A549 (cell line): Measurements from ENCODE around the gene ST8SIA2.

Source experiments
- CHD2 ChIP-seq: fragments of 150-350 bp; IDR thresholded peaks from 2 replicates; pipeline ENCODE4 v1.6.1; 2014; ENCODE audit warnings: low read length; ENCODE audit not compliant: partially characterized antibody
- ESRRA ChIP-seq: fragments of 150-350 bp; IDR thresholded peaks from 2 replicates; pipeline ENCODE4 v1.6.1; 2014; ENCODE audit warnings: mild to moderate bottlenecking, low read length, borderline replicate concordance
- JUN ChIP-seq, 2 experiments: fragments of >200 bp; sonication (Bioruptor Twin); formaldehyde crosslinking; IDR thresholded peaks; 2 replicates in 1 of 2; 3 replicates in 1 of 2; pipeline ENCODE4 v1.6.1; 2016 to 2017
- JUNB ChIP-seq: fragments of >200 bp; sonication (Bioruptor Twin); formaldehyde crosslinking; IDR thresholded peaks from 2 replicates; pipeline ENCODE4 v1.6.1; 2016
- MAZ ChIP-seq: fragments of 150-350 bp; IDR thresholded peaks from 2 replicates; pipeline ENCODE4 v1.6.1; 2014; ENCODE audit warnings: antibody characterized with exemption, low read depth, low read length, borderline replicate concordance
- MYC ChIP-seq: IDR thresholded peaks from 2 replicates; pipeline ENCODE4 v1.6.1; 2012; ENCODE audit warnings: mild to moderate bottlenecking, inconsistent platforms, low read length, improper control_type of control experiment, borderline replicate concordance
- POLR2A ChIP-seq: IDR thresholded peaks from 2 replicates; pipeline ENCODE4 v1.6.1; 2012; ENCODE audit warnings: mild to moderate bottlenecking, low read length
- SREBF2 ChIP-seq: fragments of 450-650 bp; IDR thresholded peaks from 2 replicates; pipeline ENCODE4 v1.6.1; 2014; ENCODE audit warnings: mild to moderate bottlenecking, moderate library complexity
- TF ChIP-seq, protein P1 (sequence below): fragments of >200 bp; sonication (Bioruptor Twin); formaldehyde crosslinking; IDR thresholded peaks from 3 replicates; pipeline ENCODE4 v1.5.1; 2016
- TF ChIP-seq, protein P2 (sequence below): fragments of 250-450 bp; sonication (Bioruptor Pico); IDR thresholded peaks from 2 replicates; pipeline ENCODE4 v1.5.0; 2021; ENCODE audit warnings: mild to moderate bottlenecking, moderate library complexity, borderline replicate concordance
- TF ChIP-seq, protein P3 (sequence below): fragments of 200-600 bp; sonication (generic); IDR thresholded peaks from 2 replicates; pipeline ENCODE4 v1.6.1; 2016; ENCODE audit warnings: antibody characterized with exemption, mild to moderate bottlenecking, moderate library complexity
- TF ChIP-seq, protein P4 (sequence below): IDR thresholded peaks from 2 replicates; pipeline ENCODE4 v1.6.1; 2012

DNA sequence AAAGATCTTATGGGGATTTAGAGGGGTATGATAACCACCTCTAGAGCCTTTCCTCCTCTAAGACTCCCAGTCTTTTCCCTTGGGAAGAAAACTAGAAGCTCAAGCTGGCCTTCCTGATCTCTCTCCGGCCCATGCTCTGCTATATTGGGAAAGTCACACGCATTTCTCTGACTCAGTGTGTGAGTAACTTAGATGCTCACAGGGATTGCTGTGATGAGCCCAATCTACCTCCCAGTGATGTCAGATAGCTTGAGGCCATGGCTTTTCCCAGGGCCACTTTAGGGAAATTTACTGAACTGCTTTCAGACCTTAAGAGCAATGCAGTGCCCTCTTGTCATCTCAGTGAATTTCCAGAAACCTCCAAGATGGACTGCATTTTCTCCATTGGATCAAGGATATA lies 8.6 kb upstream of the ST8SIA2 start:
- TF ChIP-seq, protein P1, sequence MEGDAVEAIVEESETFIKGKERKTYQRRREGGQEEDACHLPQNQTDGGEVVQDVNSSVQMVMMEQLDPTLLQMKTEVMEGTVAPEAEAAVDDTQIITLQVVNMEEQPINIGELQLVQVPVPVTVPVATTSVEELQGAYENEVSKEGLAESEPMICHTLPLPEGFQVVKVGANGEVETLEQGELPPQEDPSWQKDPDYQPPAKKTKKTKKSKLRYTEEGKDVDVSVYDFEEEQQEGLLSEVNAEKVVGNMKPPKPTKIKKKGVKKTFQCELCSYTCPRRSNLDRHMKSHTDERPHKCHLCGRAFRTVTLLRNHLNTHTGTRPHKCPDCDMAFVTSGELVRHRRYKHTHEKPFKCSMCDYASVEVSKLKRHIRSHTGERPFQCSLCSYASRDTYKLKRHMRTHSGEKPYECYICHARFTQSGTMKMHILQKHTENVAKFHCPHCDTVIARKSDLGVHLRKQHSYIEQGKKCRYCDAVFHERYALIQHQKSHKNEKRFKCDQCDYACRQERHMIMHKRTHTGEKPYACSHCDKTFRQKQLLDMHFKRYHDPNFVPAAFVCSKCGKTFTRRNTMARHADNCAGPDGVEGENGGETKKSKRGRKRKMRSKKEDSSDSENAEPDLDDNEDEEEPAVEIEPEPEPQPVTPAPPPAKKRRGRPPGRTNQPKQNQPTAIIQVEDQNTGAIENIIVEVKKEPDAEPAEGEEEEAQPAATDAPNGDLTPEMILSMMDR, result no peak
- no peak for TF ChIP-seq SREBF2
- TF ChIP-seq, protein P2, sequence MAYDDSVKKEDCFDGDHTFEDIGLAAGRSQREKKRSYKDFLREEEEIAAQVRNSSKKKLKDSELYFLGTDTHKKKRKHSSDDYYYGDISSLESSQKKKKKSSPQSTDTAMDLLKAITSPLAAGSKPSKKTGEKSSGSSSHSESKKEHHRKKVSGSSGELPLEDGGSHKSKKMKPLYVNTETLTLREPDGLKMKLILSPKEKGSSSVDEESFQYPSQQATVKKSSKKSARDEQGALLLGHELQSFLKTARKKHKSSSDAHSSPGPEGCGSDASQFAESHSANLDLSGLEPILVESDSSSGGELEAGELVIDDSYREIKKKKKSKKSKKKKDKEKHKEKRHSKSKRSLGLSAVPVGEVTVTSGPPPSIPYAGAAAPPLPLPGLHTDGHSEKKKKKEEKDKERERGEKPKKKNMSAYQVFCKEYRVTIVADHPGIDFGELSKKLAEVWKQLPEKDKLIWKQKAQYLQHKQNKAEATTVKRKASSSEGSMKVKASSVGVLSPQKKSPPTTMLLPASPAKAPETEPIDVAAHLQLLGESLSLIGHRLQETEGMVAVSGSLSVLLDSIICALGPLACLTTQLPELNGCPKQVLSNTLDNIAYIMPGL (CRISPR knock-in tag), result no peak
- TF ChIP-seq MAZ, result no peak
- no peak for TF ChIP-seq POLR2A
- TF ChIP-seq JUNB, result no peak
- TF ChIP-seq JUN (IDR thresholded peaks at IDR 0.05), result no peak
- TF ChIP-seq CHD2, result no peak
- no peak for TF ChIP-seq ESRRA
- TF ChIP-seq MYC, result no peak
- TF ChIP-seq, protein P3, sequence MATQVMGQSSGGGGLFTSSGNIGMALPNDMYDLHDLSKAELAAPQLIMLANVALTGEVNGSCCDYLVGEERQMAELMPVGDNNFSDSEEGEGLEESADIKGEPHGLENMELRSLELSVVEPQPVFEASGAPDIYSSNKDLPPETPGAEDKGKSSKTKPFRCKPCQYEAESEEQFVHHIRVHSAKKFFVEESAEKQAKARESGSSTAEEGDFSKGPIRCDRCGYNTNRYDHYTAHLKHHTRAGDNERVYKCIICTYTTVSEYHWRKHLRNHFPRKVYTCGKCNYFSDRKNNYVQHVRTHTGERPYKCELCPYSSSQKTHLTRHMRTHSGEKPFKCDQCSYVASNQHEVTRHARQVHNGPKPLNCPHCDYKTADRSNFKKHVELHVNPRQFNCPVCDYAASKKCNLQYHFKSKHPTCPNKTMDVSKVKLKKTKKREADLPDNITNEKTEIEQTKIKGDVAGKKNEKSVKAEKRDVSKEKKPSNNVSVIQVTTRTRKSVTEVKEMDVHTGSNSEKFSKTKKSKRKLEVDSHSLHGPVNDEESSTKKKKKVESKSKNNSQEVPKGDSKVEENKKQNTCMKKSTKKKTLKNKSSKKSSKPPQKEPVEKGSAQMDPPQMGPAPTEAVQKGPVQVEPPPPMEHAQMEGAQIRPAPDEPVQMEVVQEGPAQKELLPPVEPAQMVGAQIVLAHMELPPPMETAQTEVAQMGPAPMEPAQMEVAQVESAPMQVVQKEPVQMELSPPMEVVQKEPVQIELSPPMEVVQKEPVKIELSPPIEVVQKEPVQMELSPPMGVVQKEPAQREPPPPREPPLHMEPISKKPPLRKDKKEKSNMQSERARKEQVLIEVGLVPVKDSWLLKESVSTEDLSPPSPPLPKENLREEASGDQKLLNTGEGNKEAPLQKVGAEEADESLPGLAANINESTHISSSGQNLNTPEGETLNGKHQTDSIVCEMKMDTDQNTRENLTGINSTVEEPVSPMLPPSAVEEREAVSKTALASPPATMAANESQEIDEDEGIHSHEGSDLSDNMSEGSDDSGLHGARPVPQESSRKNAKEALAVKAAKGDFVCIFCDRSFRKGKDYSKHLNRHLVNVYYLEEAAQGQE, result no peak
- TF ChIP-seq, protein P4, sequence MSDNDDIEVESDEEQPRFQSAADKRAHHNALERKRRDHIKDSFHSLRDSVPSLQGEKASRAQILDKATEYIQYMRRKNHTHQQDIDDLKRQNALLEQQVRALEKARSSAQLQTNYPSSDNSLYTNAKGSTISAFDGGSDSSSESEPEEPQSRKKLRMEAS, result no peak
